Skeletal muscle cell (primary cell): ENCODE measurements around the gene SUPT20H.
"Not testable (repeated sequence)": the region's sequence is repeated elsewhere in the genome, so short reads cannot be mapped to it uniquely, and the experiment has no call there.

ENCODE experiments used
- DNase-seq: peaks from one replicate; pipeline ENCODE4 v3.0.0-alpha.2; 2010; ENCODE audit warnings: low read depth
- H3K4me3 ChIP-seq: 2 replicates; pipeline ENCODE4 v1.5.1; 2011; ENCODE audit warnings: low read depth, mild to moderate bottlenecking, control low read depth, low read length, moderate library complexity

Gene SUPT20H

DNA sequence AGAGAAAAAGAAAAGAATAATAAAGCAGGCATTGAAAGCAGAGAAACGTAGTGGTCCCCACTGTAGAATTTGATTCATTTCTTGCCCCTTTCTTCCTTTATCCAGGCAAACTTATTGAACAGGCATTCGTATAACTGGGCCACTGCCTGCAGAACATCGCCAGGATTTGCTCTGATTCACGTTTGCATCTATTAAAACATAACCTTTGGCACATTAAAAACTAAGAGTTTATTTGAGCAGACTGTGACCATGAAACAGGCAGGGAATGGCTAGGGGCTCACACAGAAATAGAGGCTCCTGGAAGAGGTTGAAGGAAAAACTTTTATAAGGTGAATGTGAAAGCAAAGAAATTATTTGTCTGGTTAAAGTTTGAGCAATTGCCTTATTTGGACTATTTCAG is 12.5 kb upstream of the SUPT20H start:
- no peak for DNase-seq
- H3K4me3 ChIP-seq, result no peak overlapping the region

DNA sequence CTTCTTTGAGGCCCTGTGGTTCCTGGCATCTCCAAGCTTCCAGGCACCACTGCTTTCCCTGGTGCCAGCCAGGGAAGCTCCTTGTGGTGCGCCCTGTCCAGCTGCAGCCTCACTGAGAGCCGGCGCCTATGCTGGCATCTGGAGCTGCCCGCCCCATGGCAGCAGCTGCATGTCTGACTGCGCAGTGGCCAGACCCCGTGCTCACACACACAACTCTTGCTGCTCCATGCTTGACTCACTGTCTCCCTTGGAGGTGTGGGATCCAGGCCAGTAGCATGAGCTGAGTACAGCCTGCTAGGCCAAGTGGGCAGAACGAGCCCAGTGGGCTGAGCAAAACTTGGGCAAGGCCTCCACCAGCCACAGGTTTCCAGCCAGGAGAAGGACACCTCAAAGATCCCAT is 11.5 kb upstream of the SUPT20H start:
- H3K4me3 ChIP-seq, result no peak overlapping the region

DNA sequence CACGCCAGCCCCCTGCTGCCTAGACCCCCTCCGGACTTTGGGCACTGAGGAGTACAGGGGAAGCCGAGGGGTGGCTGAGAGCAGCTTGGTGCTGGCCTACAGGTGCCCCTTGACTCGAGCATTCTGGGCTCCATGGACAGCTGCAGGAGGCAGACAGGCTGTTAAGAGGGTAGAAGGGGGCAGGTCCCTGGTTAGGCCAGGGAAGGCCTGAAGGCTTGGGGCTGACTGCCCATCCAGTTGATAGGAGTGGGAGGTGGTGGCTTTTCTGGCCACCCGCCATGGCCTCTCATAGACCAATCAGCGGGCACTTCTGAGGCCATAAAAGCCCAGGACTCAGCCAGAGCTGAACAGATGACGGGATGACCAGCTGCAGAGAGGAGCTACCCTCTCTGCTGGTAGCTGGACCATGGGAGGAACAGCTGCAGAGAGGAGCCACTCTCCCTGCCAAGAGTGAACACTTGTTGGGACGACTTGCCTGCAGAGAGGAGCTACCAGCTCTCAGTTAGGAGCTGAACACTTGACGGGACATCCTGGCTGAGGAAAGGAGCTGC is 10.7 kb upstream of the SUPT20H start:
- peak; percentile 4 for DNase-seq
- no peak overlapping the region for H3K4me3 ChIP-seq

More for the DNA sequence above, 11.5 kb upstream of the SUPT20H start:
- peak; percentile 6 for DNase-seq

DNA sequence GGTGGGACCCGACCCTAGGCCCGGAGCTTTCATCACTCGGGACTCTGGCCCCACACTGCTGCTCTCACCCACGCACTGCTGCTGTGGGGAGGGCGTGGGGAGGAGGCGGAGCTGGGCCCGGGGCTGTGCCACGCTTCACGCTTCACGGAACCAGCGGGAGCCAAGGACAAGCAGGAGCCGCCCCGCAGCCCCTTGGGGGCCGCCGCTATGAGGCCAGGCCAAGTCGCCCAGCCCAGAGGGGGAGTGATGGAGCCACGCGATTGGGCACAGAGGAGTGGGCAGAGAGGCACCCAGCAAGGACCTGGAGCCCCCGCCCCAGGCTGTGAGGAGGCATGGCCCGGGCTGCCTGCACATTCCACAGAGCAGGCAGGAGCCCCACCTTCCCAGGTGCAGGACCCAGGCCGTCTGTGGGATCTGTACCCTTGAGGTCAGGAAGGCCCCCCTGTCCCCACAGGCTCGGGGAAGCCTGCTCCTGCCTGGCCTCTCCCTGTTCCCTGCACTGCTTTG is 10.2 kb upstream of the SUPT20H start:
- no peak for DNase-seq
- no peak overlapping the region for H3K4me3 ChIP-seq

DNA sequence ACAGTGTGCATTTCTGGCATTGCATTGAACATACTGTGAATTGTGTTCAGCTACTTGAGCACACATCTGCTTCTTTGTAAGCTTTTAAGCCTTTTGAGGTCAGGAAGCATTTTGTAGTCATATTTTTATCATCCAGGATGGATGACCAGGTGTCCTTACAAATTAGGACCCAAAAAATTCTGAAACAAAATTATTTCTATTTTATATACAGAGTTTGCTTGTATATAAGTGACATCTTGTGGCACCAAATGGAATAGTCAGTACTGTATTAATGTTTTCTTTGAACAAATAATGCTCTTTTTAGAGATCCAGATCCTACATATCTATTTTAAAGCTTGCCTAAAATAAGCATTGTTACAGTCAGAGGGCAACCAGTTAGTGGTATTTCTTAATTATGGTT is 9.5 kb upstream of the SUPT20H start:
- no peak overlapping the region for H3K4me3 ChIP-seq
- DNase-seq, result no peak

DNA sequence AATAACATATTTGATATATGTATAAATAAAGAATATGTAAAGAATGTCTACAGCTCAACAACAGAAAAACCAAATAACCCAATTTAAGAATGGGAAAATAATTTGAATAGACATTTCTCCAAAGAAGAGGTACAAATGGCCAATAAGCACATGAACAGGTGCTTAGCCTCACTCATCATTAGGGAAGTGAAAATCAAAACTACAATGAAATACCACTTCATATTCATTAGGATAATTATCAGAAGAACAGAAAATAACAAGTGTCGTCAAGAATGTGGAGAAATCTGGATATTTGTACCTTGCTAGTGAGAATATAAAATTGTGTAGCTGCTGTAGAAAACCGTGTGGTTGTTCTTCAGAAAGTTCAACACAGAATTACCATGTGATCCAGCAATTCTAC is 8.4 kb upstream of the SUPT20H start:
- DNase-seq, result no peak
- no peak overlapping the region for H3K4me3 ChIP-seq

DNA sequence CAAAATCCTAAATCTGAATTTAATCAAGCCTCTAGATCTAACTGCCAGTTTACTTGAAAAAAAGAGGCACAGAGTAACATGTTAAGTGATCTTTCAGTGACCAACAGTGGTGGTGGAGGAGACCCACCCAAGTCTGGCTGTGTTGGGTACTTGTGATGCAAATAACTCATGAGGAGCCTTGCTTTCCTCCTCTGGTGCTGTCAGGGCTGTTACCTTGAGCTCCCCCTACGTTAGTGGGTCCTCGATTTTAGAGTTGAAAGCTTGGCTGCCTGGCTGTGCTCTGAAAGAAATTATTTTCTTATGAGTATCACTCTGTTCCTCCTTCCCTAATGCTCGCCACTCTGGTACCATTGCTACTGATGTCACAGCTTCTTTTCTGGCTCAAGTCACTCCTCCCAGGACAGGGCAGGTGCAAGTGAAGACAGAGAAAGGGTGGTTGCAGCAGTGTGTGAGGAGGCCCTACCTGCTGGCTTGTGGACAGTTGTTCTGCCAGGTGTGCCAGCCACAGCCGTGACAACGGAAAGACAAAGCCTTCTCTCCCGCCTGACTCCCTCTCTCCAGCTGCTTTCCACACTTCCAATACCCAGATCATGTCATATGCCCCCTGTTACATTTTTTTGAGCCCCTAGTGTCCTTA is 6.5 kb upstream of the SUPT20H start:
- no peak overlapping the region for H3K4me3 ChIP-seq
- no peak for DNase-seq

DNA sequence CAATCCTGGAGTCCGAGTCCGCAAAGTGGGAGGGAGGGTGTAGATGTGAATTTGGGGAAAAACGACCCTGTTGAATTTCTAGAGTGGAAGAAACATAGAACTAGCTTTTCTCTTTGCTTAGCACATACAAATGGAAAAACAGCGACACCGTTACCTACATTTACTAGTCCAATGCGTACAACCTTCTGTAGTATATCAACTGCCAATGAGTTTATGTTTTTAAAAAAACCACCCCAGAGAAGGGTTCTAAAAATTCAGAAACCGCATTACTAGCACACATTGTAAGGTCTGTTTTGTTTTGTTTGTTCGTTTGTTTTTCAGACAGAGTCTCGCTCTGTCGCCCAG is 332 bp upstream of the SUPT20H start:
- H3K4me3 ChIP-seq, result peak overlapping the region; percentile 87

DNA sequence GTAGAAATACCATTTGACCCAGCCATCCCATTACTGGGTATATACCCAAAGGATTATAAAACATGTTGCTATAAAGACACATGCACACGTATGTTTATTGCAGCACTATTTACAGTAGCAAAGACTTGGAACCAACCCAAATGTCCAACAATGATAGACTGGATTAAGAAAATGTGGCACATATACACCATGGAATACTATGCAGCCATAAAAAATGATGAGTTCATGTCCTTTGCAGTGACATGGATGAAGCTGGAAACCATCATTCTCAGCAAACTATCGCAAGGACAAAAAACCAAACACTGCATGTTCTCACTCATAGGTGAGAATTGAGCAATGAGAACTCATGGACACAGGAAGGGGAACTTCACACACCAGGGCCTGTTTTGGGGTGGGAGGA is 3.3 kb downstream of the SUPT20H start:
- not testable (repeated sequence) for DNase-seq, H3K4me3 ChIP-seq

More for the DNA sequence above, 332 bp upstream of the SUPT20H start:
- no peak for DNase-seq

DNA sequence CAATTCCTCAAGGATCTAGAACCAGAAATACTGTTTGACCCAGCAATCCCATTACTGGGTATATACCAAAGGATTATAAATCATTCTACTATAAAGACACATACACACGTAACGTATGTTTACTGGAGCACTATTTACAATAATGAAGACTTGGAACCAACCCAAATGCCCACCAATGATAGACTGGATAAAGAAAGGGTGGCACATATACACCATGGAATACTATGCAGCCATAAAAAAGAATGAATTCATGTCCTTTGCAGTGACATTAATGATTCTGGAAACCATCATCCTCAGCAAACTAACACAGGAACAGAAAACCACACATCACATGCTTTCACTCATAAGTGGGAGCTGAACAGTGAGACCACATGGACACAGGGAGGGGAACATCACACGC is 6.4 kb downstream of the SUPT20H start:
- DNase-seq, result not testable (repeated sequence)

DNA sequence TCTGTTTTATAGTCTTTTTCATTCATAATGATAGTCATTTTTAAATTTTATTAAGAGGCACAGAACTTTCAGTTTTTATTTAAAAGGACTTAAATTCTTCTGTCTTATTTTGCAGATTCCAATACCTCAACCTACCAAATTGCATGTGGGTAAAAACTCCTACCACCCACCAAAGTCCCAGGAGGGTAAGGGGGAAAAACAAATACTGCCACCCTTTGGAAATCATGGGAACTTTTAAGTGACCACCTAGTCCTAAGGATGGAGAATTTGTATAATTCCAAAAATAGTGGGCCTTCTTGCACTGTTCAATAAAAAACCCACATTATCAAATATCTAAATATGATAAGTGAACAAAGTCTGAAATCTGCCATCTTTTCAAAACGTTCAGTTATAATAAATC is 9.7 kb downstream of the SUPT20H start:
- H3K4me3 ChIP-seq, result no peak overlapping the region
- DNase-seq, result no peak

More for the DNA sequence above, 6.4 kb downstream of the SUPT20H start:
- H3K4me3 ChIP-seq, result not testable (repeated sequence)

DNA sequence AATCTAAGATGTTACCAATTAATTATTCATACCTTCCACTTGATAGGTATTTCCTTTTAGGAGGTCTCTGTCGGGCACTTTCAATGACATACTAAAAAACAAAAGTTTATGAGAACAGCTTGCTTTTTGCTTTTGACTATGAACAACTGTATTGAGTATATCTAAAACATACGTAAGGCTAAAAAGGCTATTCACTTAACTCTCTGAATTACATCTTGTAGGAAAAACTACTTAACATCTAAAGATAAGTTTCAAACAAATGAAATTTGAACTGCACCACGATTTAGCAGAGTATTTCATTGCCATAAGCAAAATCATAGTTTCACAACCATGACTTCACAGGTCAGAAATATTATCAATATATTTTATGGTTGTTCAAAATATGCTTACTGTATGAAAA is 11.6 kb downstream of the SUPT20H start:
- no peak for DNase-seq
- no peak overlapping the region for H3K4me3 ChIP-seq

DNA sequence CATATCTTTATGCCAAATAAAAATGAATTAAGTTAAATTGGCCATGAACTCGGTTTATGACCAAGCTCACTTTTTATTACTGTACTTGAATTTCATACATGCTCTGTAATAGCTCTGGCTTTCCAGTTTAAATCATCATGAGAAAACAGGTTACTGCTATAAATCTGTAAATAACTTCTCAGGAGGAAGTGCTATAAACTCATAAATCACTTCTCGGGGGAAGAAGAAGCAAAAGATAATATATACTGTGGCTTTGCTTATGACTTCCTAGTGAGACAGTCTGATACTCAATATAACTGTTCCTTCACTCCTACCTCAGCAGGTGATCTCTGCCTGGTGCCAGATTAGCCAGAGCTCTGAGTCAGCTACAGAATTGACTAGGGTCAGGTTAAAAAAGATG is 12.5 kb downstream of the SUPT20H start:
- H3K4me3 ChIP-seq, result no peak overlapping the region
- no peak for DNase-seq

DNA sequence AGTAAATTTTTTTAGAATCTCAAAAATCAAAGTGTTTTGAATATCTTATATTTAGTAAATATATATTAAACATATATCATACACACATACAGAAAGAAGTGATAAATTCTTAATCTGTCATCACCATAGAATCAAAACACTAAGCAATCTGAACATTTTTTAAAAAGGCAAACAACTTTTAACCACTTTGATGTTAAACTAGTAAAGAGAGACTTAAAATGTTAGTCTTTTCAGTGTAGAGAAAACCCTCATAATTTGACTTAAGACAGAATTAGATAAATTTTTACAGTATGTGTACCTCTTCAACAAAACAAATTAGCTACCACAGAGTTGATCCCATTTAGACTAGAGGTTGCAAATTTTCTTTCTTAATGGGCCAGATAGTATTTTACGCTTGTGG is 13.4 kb downstream of the SUPT20H start:
- no peak overlapping the region for H3K4me3 ChIP-seq
- DNase-seq, result no peak

DNA sequence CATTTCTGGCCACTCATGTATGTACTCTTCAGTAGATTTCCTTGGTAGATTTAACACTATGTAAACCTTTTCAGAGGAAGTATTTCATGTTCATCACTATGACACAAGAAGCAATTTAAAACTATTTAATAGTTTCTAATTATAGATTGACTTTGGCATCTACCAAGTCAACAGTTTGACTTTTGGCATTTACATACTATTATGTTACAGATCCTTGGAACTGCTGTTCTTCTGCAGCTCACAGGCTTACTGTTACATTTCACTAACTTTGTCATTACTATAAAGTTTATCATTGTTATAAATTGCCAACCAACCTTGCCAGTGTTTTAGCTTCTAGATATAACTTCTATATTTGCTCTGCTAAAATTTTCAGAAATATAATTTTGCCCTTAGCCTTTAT is 18.7 kb downstream of the SUPT20H start:
- no peak overlapping the region for H3K4me3 ChIP-seq
- DNase-seq, result no peak

DNA sequence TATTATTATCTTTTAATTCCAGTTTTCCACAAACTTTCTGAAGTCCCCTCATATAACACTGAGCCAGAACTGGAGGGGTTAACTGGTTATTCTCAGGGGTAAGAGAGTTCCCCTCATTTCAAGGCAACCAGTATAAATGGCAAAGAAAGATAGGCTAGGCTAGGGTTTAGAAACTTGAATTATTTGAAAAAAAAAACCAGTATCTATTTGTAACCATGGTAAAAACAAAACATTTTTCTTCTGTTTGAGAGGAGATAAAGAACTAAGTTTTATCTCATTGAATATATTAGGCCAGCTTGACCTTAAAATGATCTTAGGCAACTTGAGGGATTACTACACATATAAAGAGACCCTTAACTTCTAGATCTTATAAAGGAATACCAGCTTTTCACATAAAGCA is 19.6 kb downstream of the SUPT20H start:
- DNase-seq, result no peak
- no peak overlapping the region for H3K4me3 ChIP-seq

DNA sequence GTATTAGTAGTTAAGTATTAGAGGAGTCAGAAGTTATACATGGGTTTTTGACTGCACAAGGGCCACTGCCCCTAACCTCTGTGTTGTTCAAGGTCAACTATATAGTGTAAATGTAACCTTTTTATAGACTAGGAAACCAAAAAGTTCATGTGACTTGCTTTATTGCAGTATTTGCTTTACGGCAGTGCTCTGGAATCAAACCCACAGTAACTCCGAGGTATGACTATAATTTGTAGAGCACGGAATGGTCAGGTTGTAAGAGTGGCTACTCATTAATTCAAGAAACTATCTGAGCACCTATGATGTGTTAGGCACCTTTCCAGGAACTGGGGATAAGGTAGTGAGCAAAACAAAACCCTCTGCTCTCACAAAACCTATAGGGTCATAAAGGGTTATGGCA is 22.2 kb downstream of the SUPT20H start:
- no peak overlapping the region for H3K4me3 ChIP-seq
- DNase-seq, result no peak

DNA sequence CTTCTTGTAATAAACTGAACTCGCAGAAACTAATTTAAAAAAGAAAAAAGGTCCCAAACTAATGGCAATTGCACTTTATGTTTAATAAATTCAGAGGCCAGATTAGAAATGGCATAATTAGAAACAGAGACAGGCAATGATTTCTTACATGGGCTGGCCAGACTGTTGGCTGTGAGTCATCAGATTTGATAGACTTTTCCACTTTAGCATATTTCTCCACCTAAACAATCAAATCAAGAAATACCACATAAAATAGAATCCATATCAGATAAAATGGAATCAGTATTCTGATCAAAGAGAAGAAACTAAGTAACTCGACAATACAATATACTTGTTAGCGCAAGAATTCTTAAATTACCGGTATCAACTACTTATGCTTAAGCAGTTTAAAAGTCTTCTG is 29.9 kb downstream of the SUPT20H start:
- DNase-seq, result no peak
- H3K4me3 ChIP-seq, result no peak overlapping the region

DNA sequence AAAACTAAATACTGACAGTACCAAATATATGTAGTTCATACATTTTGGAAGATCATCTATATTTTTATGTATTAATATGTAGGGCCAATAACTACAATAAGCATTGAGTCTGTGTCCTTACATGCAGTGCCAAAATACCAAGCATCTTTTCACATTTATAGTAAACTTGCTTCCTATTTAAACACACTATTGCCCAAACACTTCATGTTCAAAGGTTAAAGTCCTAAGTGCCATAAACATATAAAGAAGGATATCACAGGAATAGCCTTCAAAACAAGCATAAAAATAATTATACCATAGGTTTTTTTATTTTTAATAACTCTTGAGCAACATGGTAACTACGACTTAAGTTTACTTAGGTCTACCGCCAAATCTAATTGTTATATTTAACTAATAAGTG is 31.8 kb downstream of the SUPT20H start:
- no peak overlapping the region for H3K4me3 ChIP-seq
- no peak for DNase-seq

DNA sequence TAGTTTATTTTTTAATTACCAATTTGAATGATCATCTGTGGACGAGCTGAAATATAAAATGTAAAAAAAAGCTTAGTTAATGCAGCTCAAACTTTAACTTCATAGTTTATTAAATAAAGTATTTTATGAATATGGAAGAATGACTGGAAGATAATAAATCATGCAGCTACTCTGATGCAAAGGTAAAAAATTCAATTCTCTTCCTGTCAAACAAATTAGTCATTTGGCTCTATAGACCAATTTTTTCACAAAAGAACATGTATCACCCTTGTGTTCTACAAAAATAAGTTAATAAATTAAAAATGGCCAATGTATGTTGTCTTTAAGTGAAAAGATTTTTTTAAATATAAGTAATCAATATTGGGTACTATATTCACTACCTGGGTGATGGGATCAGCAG is 32.7 kb downstream of the SUPT20H start:
- no peak for DNase-seq
- H3K4me3 ChIP-seq, result no peak overlapping the region

DNA sequence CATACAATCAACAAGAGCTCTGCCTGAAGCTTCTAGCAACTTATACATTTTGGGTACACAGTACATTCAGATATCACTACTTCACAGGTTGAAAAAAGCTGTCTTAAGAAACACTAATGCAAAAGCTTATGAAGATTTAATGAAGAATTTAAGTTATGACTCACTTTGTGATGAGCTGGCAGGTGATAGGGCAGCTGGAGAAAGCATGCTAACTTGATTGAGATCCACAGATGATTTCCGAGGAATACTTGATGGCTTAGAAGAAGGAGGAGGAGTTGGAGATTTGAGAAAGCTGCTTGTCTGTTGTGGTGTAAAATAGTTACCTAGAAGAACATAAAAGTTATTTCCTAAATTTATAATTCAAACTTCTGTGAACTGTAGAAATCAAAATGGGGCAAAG is 35.6 kb downstream of the SUPT20H start:
- H3K4me3 ChIP-seq, result no peak overlapping the region
- peak; percentile 10 for DNase-seq

DNA sequence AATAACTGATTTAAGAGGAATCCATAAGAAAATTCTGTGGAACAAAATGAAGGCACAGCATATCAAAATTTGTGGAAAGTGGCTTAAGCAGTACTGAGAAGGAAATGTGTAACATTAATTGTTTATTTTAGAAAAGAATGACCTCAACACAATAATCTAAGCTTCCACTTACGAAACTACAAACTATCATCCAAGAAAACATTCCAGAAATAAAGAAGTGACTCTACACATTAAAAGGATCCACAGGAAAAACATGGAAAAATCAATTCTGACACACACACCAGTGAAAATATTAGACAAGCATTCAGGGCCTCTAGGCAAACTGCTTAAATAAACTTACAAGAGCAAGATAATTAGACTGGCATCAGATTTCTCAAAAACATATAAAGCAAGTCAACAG is 44.9 kb downstream of the SUPT20H start:
- no peak for DNase-seq
- no peak overlapping the region for H3K4me3 ChIP-seq
